HG03135 (cell line): Measurements from ENCODE around the gene CNTNAP2.
"Not testable (repeated sequence)": the region's sequence is repeated elsewhere in the genome, so short reads cannot be mapped to it uniquely, and the experiment has no call there.

Experiments
- ATAC-seq: cut with Tn5 transposase; IDR thresholded peaks from one replicate; pipeline ENCODE4 v1.9.1; 2021; ENCODE audit warnings: mild to moderate bottlenecking, moderate library complexity; ENCODE audit not compliant: unreplicated experiment

CNTNAP2 gene

DNA sequence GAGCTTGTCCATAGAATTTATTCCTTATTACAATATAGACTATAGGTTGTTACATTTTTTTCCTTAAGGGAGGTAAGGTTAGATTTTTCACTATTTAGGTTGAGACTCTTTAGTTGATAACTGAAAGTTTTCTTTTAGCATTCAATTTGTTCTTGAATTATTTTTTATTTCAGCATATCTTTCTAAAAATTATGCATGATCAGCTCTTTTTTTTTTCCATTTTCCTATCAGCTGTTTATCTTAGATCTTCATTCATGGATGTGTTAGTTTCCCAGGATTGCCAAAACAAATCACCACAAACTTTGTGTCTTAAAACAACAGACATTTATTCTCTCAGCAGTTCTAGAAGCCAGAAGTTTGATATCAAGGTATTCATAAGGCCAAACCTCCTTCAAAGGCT is 1558.1 kb downstream of the CNTNAP2 start:
- no peak for ATAC-seq

DNA sequence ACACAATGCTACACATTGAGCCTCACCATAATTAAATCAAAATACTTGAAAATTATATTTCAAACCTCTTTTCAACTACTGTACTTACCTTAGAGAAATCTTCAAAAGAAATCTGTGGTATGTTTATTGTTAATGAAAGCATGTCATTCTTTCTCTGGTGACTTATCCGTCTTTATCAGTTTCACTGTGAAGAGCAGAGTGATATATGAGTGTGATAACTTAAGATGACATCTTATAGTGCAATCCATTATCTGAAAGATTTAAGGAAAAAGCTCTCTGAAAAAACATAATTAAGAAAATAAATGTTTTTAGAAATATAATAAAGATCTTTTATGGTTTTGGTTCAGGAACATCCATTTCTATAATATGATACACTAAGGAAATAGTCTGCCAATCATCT is 1562.3 kb downstream of the CNTNAP2 start:
- no peak for ATAC-seq

DNA sequence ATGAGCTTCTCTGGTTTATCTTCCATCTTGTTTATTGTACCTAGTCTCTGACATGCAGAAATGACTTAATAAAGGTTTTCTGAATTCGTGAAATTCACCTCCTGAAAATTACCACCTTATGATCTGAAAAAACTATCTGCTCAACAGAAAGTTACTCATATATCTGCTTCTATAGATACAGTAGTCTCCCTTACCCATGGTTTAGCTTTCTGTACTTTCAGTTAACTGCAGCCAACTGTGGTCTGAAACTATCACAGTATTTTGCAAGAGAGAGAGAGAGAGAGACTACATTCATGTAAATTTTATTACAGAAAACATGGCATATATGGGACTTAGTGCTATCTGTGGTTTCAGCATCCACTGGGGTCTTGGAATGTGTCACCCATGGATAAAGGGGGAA is 1564.9 kb downstream of the CNTNAP2 start:
- no peak for ATAC-seq

DNA sequence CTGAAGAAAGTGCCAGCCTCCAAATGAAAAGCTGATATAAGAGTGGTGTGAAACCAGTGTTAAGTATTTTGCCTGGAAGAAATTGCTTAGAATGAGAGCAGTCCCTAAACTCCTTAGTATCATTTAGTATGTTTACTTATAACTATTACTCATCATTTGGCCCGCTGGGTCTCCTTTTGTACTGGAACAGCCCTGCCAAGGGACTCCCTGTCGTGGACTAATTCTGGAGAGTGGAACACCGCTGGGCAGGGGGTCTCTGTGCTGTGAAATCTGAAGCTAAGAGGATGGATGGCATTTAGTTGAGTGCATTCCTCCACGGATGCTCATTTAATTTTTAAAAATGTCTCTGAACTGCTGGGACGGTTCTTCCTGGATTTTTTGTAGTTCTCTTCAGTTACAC is 1584.1 kb downstream of the CNTNAP2 start:
- ATAC-seq: no peak

DNA sequence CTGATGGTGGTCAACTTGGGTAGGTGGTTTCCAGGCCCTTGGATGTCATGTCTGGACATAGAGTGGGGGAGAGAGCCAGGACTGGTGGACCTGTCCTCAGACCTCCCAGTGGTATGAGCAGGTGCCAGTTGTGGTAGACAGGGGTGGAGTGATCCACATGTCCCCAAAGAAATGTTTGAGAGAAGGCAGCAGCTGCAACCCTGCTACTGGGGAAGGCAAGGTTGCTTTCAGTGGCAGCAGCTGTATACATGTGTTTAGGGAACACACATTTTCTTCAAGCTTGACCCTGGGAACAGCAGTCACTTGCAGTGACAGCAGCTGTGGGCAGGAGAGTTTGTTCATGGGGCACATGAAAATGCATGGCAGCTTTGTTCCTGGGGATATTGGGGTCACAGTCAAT is 1591.3 kb downstream of the CNTNAP2 start:
- no peak for ATAC-seq

DNA sequence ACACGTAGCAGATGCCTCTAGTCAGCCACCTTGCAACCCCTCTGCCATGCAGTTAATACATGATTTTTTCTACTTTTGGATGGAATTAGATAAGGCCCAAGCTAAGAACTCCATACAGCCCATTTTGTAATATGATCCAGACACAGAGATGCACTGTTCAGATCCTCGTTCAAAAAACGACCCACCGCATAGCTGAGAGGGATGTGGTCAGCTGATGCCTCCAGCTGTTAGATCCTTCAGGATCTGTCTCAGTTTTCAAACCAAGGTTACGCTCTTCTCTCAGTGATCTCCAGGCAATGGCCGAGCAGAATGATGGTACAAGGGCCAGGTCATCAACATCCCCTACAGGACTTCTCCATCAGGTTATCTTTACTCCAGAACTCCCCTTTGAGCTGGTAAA is 1592.3 kb downstream of the CNTNAP2 start:
- no peak for ATAC-seq

DNA sequence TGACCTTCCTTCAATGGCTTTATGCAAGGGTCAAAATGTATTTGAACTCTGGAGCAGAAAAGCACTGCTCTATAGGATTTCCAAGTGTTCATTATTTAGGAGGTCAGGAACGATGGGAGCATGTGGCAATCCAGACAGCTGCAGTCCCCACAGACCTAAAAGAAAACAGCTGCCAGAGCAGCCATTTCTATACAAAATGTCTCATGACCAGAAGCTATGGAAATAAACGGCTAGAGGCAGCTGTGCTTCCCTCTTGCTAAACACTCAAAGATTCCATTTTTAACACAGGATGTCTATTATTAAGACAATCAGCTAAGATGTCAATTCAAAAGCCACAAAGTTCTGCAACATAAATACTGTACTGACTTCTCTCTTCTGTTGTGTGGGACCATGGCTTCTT is 1594.8 kb downstream of the CNTNAP2 start:
- ATAC-seq: no peak

DNA sequence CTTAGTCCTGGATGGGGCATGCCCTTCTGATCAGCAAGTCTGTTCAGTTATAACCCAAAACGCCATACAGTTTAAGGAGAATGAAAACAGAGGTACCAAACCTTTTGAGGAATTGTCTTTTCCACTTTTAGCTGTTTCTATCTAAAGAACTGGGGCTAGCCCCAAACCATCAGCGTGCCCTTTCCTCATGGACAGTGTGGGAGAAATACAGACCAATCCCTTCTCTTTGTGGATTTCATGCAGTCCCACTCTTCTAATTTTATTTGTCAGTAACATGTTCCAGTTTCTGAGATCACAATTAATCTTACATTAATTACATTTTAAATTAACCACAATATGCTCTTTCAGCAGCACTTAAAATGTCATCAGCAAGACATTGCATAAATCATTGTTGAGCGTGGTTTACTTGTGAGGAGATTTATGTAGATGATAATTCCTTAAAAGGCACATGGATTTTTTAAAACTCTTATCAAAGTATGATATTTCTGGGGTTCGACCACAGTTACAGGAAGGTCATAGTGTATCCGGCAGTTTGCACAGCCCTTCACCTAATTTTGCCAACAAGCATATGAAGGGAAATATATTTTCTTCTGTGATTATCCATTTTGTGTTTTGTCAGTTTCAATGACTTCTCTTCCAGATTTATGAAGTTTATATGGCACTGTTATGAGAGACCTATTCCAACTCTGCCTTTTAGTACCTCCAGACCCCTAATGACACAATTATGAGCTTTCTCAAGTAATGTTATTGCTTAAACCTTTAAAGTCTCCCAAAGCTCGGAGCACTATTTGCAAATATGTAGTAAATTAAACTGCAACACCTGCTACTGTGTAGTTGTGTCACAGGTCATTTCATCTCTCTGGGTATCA is 1605.6 kb downstream of the CNTNAP2 start:
- ATAC-seq: no peak

DNA sequence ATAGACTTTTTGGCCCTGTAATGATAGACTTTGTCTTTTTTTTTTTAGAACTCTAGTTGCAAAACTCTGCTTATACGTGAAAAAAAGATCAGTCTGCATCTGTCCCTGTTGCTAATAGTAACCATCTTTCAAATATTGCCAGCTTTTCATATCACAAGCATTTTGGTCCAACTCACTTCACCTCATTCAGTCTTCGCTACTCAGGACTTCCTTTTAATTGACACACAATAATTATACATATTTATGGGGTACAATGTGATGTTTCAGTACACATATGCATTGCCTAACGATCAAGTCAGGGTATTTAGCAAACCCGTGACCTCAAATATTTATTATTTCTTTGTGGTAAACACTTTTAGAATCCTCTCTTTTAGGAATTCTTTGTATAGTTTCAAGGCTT is 1606.9 kb downstream of the CNTNAP2 start:
- ATAC-seq: no peak

DNA sequence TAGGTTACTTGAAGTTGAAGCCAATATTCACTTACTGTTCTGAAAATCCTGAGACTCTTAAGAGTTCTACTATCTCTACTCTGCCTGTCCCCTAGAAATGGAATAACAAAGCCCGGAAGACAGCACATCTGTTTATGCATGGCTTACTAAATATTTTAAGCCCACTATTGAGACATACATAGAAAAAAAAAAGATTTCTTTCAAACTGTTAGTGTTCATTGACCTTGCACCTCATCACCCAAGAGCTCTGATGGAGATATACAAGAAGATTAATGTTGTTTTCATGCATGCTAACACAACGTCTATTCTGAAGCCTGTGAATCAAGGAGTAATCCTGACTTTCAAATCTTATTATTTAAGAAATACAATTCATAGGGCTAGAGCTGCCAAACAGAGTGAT is 1614.7 kb downstream of the CNTNAP2 start:
- ATAC-seq: no peak

DNA sequence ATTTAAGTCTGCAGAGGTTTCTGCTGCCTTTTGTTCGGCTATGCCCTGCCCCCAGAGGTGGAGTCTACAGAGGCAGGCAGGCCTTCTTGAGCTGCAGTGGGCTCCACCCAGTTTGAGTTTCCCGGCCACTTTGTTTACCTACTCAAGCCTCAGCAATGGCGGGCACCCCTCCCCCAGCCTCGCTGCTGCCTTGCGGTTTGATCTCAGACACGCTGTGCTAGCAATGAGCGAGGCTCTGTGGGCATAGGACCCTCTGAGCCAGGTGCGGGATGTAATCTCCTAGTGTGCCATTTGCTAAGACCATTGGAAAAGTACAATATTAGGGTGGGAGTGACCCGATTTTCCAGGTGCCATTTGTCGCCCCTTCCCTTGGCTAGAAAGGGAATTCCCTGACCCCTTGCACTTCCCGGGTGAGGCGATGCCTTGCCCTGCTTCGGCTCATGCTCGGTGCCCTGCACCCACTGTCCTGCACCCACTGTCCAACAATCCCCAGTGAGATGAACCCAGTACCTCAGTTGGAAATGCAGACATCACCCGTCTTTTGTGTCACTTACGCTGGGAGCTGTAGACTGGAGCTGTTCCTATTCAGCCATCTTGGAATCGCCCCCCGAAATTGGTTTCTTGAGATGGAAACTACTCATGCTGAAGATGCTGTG is 1621.1 kb downstream of the CNTNAP2 start:
- ATAC-seq: not testable (repeated sequence)

DNA sequence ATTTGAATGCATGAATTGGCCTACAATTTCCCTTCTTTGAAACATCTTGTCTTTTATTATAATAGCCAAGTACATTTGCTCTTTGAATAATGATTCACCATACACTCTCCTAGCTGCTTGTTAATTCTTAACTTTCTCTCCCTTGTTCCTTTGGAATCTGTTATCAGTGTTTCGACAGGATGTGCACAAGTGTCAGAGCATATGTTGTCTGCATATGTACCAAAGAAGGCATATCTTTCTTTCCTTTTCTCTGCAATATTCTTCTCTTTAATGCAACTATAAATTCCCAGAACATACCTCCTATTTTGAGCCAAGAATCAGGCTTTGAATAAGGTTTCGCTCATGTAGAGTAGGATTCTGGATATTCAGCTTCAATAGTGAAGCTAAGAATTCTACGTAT is 1625.7 kb downstream of the CNTNAP2 start:
- no peak for ATAC-seq

DNA sequence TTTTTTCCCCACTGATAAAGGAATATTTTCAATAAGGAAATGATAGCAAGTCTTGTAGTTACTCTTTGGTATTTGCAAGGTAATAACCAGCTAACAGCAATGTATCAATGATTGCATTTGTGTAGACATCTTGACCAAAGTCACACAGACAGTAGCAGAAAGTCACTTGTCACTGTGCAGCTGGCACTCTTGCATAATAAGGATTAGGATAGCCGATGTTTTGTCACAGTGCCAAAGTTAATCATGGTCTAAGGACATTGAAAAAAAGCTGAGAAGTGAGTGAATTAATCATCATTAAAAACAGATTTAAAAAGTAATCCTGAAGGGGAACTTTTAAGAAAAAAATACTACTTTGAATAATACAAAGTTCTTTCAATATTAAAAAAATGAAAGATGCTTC is 1639.7 kb downstream of the CNTNAP2 start:
- ATAC-seq: no peak

DNA sequence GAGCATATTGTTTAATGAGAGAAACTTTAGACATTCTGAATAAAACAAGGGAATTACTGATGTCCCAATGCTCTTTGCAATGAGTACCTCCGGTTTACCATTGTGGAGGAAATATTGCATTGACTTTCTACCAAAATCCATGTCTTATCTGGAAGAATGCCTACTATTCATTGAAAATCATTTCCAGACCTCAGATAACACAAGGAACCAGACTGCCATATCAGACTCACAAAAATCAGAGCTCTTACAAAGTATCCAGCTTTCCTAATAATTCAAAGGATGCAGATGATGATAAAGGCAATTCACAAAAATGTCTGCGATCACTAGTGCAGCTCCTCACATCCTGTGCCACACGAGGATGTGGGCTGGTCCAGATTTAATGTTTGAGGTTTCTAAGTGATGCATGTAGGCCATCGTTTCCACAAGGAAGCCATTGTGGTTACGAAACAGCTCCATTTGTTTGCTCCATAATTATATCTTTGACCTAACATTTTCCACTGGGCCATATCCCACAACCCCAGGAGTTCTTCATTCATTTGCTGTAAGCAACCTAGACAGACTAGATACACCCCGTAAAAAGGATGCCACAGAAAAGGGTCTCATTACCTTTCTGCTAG is 1642.8 kb downstream of the CNTNAP2 start:
- no peak for ATAC-seq

DNA sequence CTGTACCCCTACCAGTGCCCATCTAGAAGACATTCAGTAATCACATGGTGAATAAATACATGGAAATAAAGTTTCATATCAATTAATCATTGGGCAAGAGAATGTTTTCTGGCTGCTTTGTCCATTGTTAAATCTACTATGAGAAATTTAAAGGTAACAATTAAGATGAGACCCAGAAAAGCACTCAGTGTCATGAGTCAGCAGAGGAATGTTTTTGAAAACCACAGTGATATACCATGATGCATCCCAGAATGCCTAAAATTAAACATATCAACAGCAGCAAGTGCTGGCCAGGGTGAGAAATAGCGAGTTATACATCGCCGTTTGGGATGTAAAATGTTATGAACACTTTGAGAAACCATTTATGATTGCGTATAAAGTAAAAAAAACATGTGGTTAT is 1648.7 kb downstream of the CNTNAP2 start:
- no peak for ATAC-seq

DNA sequence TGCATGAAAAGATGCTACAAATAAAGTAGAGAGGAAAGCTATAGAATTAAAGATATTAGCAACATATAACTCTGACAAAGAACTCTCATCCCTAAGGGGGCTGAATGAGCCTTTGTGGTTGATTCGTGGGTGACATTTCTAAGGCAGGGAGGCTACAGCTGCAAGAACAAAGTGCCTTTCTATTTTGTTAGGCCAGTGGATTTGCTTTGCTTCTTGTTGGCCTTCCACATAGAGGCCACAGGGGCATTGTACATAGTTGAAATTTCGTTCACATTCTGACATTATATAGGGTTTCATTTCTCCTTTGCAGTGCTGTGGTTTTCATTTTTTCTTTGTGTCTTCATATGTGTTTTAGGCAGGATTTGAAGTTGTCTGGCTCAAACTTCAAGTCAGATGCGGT is 1654.7 kb downstream of the CNTNAP2 start:
- no peak for ATAC-seq

DNA sequence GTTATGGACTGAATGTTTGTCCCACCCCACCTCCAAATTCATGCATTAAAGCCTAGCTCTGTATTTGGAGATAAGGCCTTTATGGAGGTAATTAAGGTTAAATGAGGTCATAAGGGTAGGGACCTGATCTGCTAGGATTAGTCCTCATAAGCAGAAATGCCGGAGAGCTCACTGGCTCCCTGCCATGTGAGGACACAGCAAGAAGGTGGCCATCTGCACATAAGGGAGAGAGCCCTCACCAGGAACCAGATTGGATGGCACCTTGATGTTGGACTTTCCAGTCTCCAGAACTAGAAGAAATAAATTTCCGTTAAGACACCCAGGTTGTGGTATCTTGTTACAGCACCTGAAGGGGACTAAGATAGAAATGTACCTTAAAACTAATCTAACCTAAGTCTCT is 1657.9 kb downstream of the CNTNAP2 start:
- no peak for ATAC-seq

DNA sequence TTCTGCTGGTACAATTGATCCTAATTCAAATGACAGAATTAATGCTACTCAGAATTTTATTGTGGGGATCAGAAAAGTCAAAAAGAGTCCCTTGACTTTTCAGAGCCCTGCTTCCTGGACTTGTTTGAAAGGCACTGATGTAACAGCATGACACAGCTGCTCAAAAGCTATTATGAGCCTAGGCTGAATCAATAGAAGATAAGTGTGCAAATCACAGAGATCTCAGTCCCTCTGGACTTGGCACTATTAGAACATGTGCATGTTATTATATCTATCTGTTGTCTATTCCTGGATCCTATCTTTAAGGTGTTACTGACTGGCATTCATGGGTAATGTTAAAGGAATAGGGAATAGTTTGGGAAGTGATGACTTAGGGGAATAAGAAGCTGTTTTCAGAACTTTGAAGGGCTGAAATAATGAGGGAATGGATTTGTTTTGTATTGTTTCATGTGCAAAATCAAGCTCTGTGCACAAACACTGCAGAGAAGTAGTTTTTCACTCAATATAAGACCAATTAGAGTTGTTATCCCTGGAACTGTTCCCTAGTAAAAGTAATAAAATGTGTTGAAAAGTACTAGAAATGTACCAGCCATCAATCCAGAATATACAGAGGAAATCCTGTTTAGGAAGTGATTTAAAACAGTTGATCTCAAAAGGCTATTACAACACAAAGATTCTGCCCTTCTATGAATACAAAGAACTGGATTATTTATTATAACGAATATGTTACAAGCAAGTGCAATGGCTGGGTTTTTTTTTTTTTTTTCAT is 1659.1 kb downstream of the CNTNAP2 start:
- ATAC-seq: no peak

DNA sequence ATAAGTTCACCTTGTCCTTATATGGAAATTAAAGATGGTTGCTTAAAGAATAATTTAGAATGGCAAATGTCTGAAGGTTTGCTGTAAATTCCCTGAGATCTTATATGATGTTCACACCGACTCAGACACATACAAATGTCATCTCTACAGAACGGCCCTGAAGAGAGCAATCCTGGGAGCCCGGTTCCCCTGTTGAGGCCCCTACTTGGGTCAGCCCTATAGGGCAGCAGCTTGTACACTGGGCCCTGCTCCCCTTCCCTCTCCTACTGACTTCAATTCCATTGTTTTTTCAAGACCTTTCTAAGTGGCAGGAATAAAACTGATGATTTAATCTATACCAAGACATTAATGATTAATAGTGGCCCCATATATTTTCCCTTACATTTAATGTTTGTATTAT is 1660.7 kb downstream of the CNTNAP2 start:
- ATAC-seq: no peak

DNA sequence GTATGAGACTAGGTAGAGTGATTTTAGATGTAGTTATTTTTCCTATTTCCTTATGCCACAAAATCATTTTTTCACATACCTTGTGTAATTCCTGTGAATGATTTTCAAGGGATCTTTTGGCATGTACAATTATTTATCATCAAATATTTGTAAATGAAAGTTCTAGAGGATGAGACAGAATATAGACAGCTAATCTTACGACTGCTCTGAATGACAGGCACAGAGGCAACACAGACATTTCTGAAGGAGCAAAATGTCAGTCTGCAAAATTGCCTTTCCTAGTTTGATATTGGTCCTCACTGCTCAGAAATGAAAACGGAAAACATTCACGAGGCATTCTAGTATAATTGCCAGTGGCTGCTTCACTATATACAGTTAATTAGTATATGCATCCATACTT is 1663.3 kb downstream of the CNTNAP2 start:
- ATAC-seq: no peak

DNA sequence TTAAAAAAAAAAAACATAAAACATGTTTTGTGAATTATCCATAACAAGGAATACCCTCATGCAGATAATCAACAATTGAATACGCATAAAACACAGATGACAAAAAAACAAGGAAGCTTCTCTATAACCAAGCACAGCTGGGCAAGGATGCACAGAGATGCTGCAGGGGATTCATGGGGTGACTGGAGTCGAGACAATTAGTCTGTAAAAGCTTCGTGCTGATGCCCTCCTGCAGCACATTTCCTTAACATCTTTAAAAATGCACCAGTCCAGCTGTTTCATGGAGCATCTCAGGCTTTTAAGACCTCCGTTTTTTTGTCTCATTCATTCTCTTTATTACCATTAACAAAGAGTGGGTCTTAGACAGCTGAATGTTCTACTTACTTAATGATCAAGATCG is 1680.0 kb downstream of the CNTNAP2 start:
- ATAC-seq: no peak
